NCI-H2081 treated with DMSO at 0.1 percent for 48 hours (cell line): ENCODE measurements around the gene IL1RAPL2.
"Not testable (repeated sequence)": the region's sequence is repeated elsewhere in the genome, so short reads cannot be mapped to it uniquely, and the experiment has no call there.

Experiments used
- DNase-seq: peaks from one replicate; lab custom pipeline; 2025; lab: John Stamatoyannopoulos, UW

Gene IL1RAPL2

GRCh38 chrX:104565791-104566680, at the start of gene IL1RAPL2:
Gene IL1RAPL2 (plus strand): TSS chrX:104566199.
- no peak for DNase-seq

- DNase-seq = no peak
Measured at GRCh38 chrX:104522386-104522785, 43.6 kb upstream of the IL1RAPL2 start.

GRCh38 chrX:104523858-104524257, 42.1 kb upstream of the IL1RAPL2 start:
- no peak for DNase-seq

- no peak for DNase-seq
Measured at GRCh38 chrX:104539081-104539480, 26.9 kb upstream of the IL1RAPL2 start.

- DNase-seq = not testable (repeated sequence)
Measured at GRCh38 chrX:104542447-104542846, 23.6 kb upstream of the IL1RAPL2 start.

- no peak for DNase-seq
Measured at GRCh38 chrX:104564335-104564734, 1.7 kb upstream of the IL1RAPL2 start.

- DNase-seq = no peak
Measured at GRCh38 chrX:104564921-104565703, 887 bp upstream of the IL1RAPL2 start.

GRCh38 chrX:104566681-104567501, 892 bp downstream of the IL1RAPL2 start:
- DNase-seq = no peak

GRCh38 chrX:104567506-104567905, 1.5 kb downstream of the IL1RAPL2 start:
- no peak for DNase-seq

- no peak for DNase-seq
Measured at GRCh38 chrX:104568304-104568915, 2.4 kb downstream of the IL1RAPL2 start.

GRCh38 chrX:104618106-104618895, 52.3 kb downstream of the IL1RAPL2 start:
- no peak for DNase-seq

- DNase-seq = no peak
Measured at GRCh38 chrX:104621781-104622180, 55.8 kb downstream of the IL1RAPL2 start.

GRCh38 chrX:104641176-104641575, 75.2 kb downstream of the IL1RAPL2 start:
- DNase-seq = no peak

- DNase-seq = no peak
Measured at GRCh38 chrX:104647084-104647483, 81.1 kb downstream of the IL1RAPL2 start.

- DNase-seq = no peak
Measured at GRCh38 chrX:104659005-104659744, 93.2 kb downstream of the IL1RAPL2 start.

GRCh38 chrX:104660092-104660491, 94.1 kb downstream of the IL1RAPL2 start:
- DNase-seq = no peak

GRCh38 chrX:104662694-104663093, 96.7 kb downstream of the IL1RAPL2 start:
- no peak for DNase-seq

GRCh38 chrX:104665691-104666090, 99.7 kb downstream of the IL1RAPL2 start:
- no peak for DNase-seq

GRCh38 chrX:104668550-104668949, 102.6 kb downstream of the IL1RAPL2 start:
- DNase-seq = no peak

GRCh38 chrX:104669063-104669462, 103.1 kb downstream of the IL1RAPL2 start:
- DNase-seq = no peak
